HepG2 (cell line): Measurements from ENCODE around the gene ITGAE. TPM values are rescaled to one million over a fixed set of nuclear protein-coding genes. Genes with fewer than 3 reads are reported as not detected.

ENCODE experiments used
- BCLAF1 ChIP-seq: fragments of 450-650 bp; IDR thresholded peaks from 2 replicates; pipeline ENCODE4 v1.6.1; 2017; ENCODE audit warnings: mild to moderate bottlenecking
- CENPX ChIP-seq: sonication (generic); formaldehyde crosslinking; IDR thresholded peaks from 2 replicates; pipeline ENCODE4 v1.9.0; 2021; ENCODE audit warnings: mild to moderate bottlenecking, missing genetic modification reagents, moderate library complexity
- MIER3 ChIP-seq: IDR thresholded peaks from 2 replicates; pipeline ENCODE4 v1.6.1; 2016; ENCODE audit warnings: missing compliant biosample characterization, borderline replicate concordance
- POLR2AphosphoS5 ChIP-seq: IDR thresholded peaks from 2 replicates; pipeline ENCODE4 v1.6.1; 2012; ENCODE audit warnings: low read depth, low read length
- REPIN1 ChIP-seq: sonication (generic); formaldehyde crosslinking; IDR thresholded peaks from 2 replicates; pipeline ENCODE4 v1.8.0; 2022; ENCODE audit warnings: missing genetic modification reagents, low read depth, mild to moderate bottlenecking, borderline replicate concordance
- TBP ChIP-seq: sonication (generic); formaldehyde crosslinking; IDR thresholded peaks from 2 replicates; pipeline ENCODE4 v1.5.0; 2020; ENCODE audit warnings: missing genetic modification reagents
- ZBTB42 ChIP-seq: sonication (generic); formaldehyde crosslinking; IDR thresholded peaks from 2 replicates; pipeline ENCODE4 v1.5.0; 2020; ENCODE audit warnings: mild to moderate bottlenecking, missing genetic modification reagents
- ZFP82 ChIP-seq: sonication (generic); formaldehyde crosslinking; IDR thresholded peaks from 2 replicates; pipeline ENCODE4 v1.5.1; 2020; ENCODE audit warnings: mild to moderate bottlenecking, missing genetic modification reagents, borderline replicate concordance
- ZHX2 ChIP-seq, 2 experiments: sonication (generic) in 1 of 2; formaldehyde crosslinking in 1 of 2; IDR thresholded peaks; 2 replicates each; pipeline versions ENCODE4 v1.6.1 to v1.9.0; 2014 to 2022; ENCODE audit warnings: antibody characterized with exemption in 1 of 2, borderline replicate concordance in 1 of 2, inconsistent platforms in 1 of 2, low read depth in 1 of 2, missing genetic modification reagents in 1 of 2
- ZNF160 ChIP-seq: sonication (generic); formaldehyde crosslinking; IDR thresholded peaks from 2 replicates; pipeline ENCODE4 v1.8.0; 2022; ENCODE audit warnings: mild to moderate bottlenecking, inconsistent platforms, missing genetic modification reagents
- ZNF552 ChIP-seq: sonication (generic); formaldehyde crosslinking; IDR thresholded peaks from 2 replicates; pipeline ENCODE4 v1.9.0; 2022; ENCODE audit warnings: missing genetic modification reagents, mild to moderate bottlenecking, borderline replicate concordance
- ZNF775 ChIP-seq: sonication (generic); formaldehyde crosslinking; IDR thresholded peaks from 2 replicates; pipeline ENCODE4 v1.4.0; 2020; ENCODE audit warnings: missing genetic modification reagents, mild to moderate bottlenecking, moderate library complexity, borderline replicate concordance
- polyA plus RNA-seq, 8 experiments: library from polyadenylated mRNA; depleted of rRNA in 3 of 8; stranded (reverse) in 7 of 8; unstranded in 1 of 8; fragments of >200 nt; fragmentation: Illumina TruSeq in 4 of 8; extraction: Trizol in 4 of 8; gene quantifications; 2 replicates each; pipeline versions ENCODE4 v1.2.1 to v1.2.3, GENCODE V29; 2011 to 2016; ENCODE audit warnings: low read depth in 4 of 8, missing spikeins in 1 of 8, mixed read lengths in 1 of 8; ENCODE audit not compliant: insufficient read depth in 1 of 8
- total RNA-seq, 5 experiments: library from RNA; depleted of rRNA; stranded (reverse); fragments of >200 nt; fragmentation: Illumina TruSeq; extraction: Trizol; gene quantifications; 2 replicates each; pipeline ENCODE4 v1.2.3, GENCODE V29; 2016; ENCODE audit warnings: low read depth in 1 of 5

ITGAE gene
- total and polyA plus RNA-seq, 2 of the 13 experiments (the other 11 are each of a cell fraction or from before 2014, with no cell fraction given) = 42.3 to 49.0 TPM

- TF ChIP-seq ZNF552 (CRISPR knock-in tag) (peak; percentile 42), BCLAF1 (no peak), TBP (CRISPR knock-in tag) (no peak), MIER3 (CRISPR knock-in tag) (peak; percentile 38; the same call in 1 of the 2 replicates), ZHX2 (IDR thresholded peaks at IDR 0.05; ENCODE audit: low read depth) (0 out of 2 replicates have a peak, but pooled peaks have one; percentile 36), ZHX2 (CRISPR knock-in tag; IDR thresholded peaks at IDR 0.05; ENCODE audit: borderline replicate concordance) (no peak), ZFP82 (CRISPR knock-in tag) (no peak; the same call in 1 of the 2 replicates), ZNF775 (CRISPR knock-in tag) (0 out of 2 replicates have a peak, but pooled peaks have one; percentile 60), REPIN1 (CRISPR knock-in tag) (peak; percentile 96), ZBTB42 (peak; percentile 87; the same call in 1 of the 2 replicates), ZNF160 (CRISPR knock-in tag) (peak; percentile 88), CENPX (CRISPR knock-in tag) (no peak), POLR2AphosphoS5 (peak; percentile 85)
Measured at GRCh38 chr17:3723556-3724377, 77.2 kb downstream of the ITGAE start, which contains the start of gene HASPIN (continued).
